Heart right ventricle (tissue), 16 donors: ENCODE data around the gene MAB21L4. TPM values are rescaled to one million over a fixed set of nuclear protein-coding genes. Genes with fewer than 3 reads are reported as not detected.

Experiments used
- ATAC-seq, 8 donors: fragments of 200-7000 bp; cut with Tn5 transposase; one replicate each; pipeline ENCODE4 v1.9.1; 2020; ENCODE audit warnings: mild to moderate bottlenecking in 8 of 8, moderate library complexity in 8 of 8, moderate number of reproducible peaks in 1 of 8
- DNase-seq, 2 donors: peaks; one replicate each; pipeline ENCODE4 v3.0.0-alpha.2; 2020
- H3K27ac ChIP-seq, 10 donors: fragments of 200-600 bp; sonication (generic) in 2 of 10; one replicate each; pipeline versions ENCODE4 v1.5.0 to v1.8.0; 2020 to 2022; ENCODE audit warnings: mild to moderate bottlenecking in 3 of 10
- H3K27me3 ChIP-seq, 7 donors: fragments of 200-600 bp; one replicate each; pipeline ENCODE4 v1.8.0; 2021 to 2022; ENCODE audit warnings: mild to moderate bottlenecking in 2 of 7
- H3K36me3 ChIP-seq, 9 donors: fragments of 200-600 bp; sonication (generic) in 1 of 9; one replicate each; pipeline versions ENCODE4 v1.5.0 to v1.8.0; 2020 to 2022; ENCODE audit warnings: mild to moderate bottlenecking in 2 of 9
- H3K4me1 ChIP-seq, 9 donors: fragments of 200-600 bp; sonication (generic) in 1 of 9; one replicate each; pipeline versions ENCODE4 v1.5.0 to v1.8.0; 2020 to 2022; ENCODE audit warnings: mild to moderate bottlenecking in 4 of 9
- H3K4me3 ChIP-seq, 10 donors: fragments of 200-600 bp; sonication (generic) in 2 of 10; one replicate each; pipeline versions ENCODE4 v1.5.0 to v1.8.0; 2020 to 2022; ENCODE audit warnings: mild to moderate bottlenecking in 7 of 10, moderate library complexity in 2 of 10
- H3K9me3 ChIP-seq, 11 donors: fragments of 200-600 bp in 10 of 11; sonication (generic) in 2 of 11; one replicate each; pipeline versions ENCODE4 v1.5.0 to v1.8.0; 2013 to 2022; ENCODE audit warnings: mild to moderate bottlenecking in 2 of 11, control low read depth in 1 of 11, moderate library complexity in 1 of 11
- WGBS, 2 donors: extraction: QIAGEN DNeasy Blood & Tissue Kit; methylation state at CpG; one replicate each; pipeline ENCODE4 v1.1.7; 2013; ENCODE audit warnings: inconsistent platforms in 1 of 2; 5-methylcytosine and 5-hydroxymethylcytosine counted together
- intact Hi-C, 10 donors: fragments of 100-400 bp; cut with DNase I; formaldehyde crosslinking; loops; one replicate each; pipeline versions ENCODE4 v1.11.1 to v1.14.2; 2022
- polyA plus RNA-seq, 2 donors: library from polyadenylated mRNA; stranded (reverse); fragments of 200-250 nt; gene quantifications; one replicate each; pipeline ENCODE4 v1.2.3, GENCODE V29; 2013
- total RNA-seq, 10 donors: library from RNA; stranded (reverse); fragmentation: NEBNext Ultra II Directional in 3 of 10; extraction: Animal tissue kit (Norgen Biotek cat#: 25700) in 3 of 10; gene quantifications; one replicate each; pipeline versions ENCODE4 v1.2.1 to v1.2.4, GENCODE V29; 2021 to 2023
- TF ChIP-seq, protein P1 (sequence below), 9 donors: fragments of 200-600 bp; sonication (generic) in 2 of 9; IDR thresholded peaks; one replicate each; pipeline versions ENCODE4 v1.5.0 to v1.8.0; 2021 to 2022; ENCODE audit warnings: antibody characterized with exemption in 9 of 9, mild to moderate bottlenecking in 5 of 9, moderate library complexity in 1 of 9
- donor health status: Arrhythmogenic right ventricular cardiomyopathy.
- donor health status: ischemic (EF 13 %, LVEDD 7.1; RV severe dilation, severe dysfunction).
- donor health status: healthy with polysubstance abuse.
- donor health status: DM: no; HTN: yes; CAD: no.
- donor health status: DM: no; HTN: no; CAD: no.
- donor health status: ischemic (EF 25% LVEDD 6.9; RV normal size, moderate dysfunction).
- donor health status: ischemic (EF 25% LVEDD 5.7; RV mildly dilated, moderate dysfunction).
- donor health status: healthy.
- donor health status: DM: yes; HTN: yes; CAD: no.
- donor health status: Ischemic cardiomyopathy.
- donor health status: ischemic (EF 35%, LVEDD 5.7; RV mildly dilated, moderate dysfunction).
- donor health status: nonischemic (EF 11% LVEDD 7.7; RV severe dilation, severe dysfunction).
- donor health status: DM: yes; HTN: yes; CAD: no.
- donor health status: PGD.
- donor health status: ischemic (EF 29% LVEDD 5.4; RV normal size, mild dysfunction).
- donor health status: nonischemic (EF 23%, LVEDD 6.1; RV moderate dilation, normal function).

Gene MAB21L4
- total and polyA plus RNA-seq, 12 donors: 0.06 to 0.32 (median 0.29) TPM; not detected in 9

DNA sequence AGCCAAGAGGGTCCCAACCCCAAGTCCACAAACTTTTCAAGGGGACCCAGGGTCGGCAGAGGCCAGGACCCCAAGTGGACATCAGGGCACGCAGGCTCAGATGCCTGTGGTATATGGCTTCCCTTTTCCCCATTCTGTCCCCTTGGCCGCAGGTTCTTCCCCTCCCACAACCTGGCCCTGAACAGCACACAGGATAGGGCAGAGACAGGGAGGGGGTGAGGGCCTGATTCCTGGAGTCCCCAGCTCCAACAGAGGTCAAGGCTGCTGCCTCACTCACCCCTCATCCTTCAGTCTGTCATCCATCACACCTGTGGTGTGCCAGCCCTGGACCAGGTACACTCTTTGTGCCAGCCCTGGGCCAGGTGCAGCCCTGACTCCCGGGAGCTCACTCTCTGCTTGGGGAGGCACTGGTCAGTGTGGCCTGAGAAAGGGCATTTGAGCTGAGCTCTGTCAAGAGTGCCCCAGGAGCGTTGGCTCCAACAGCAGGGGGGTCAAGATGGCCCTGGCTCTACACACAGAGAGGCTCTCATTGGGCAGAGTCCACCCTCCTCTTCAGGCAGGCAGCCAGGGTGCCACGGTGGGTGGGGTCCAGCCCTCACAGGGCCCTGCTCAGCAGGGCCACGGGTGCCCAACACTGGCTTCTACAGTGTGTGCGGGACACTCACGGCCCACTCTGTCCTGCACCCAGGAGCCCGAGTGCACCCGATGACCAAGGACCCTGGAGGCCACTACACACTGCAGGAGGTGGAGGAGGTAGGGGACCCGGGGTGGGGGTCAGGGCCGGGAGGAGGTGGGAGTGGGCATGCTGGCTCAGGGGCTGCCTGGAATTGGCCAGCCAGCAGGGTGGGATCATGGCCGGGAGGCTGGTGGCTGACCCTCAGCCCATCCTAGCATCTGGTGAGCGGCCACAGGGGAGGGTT lies 25.7 kb downstream of the MAB21L4 start:
- 81 to 86% methylated on average over 15 of the region's 15 CpGs for WGBS, 2 donors
- no peak overlapping the region for H3K27ac ChIP-seq
- H3K36me3 ChIP-seq: no peaks in the 10 kb centered on the region
- H3K4me3 ChIP-seq: no peak overlapping the region
- no peak for DNase-seq
- intact Hi-C loops: loop anchor here in 1 of 10 donors (10.0 kb wide), 1 partner anchor 595 kb away; no protein-coding TSS in a partner anchor
- H3K9me3 ChIP-seq: no peaks in the 10 kb centered on the region
- ATAC-seq: no peak
- H3K4me1 ChIP-seq: no peaks in the 10 kb centered on the region
- TF ChIP-seq, protein P1, sequence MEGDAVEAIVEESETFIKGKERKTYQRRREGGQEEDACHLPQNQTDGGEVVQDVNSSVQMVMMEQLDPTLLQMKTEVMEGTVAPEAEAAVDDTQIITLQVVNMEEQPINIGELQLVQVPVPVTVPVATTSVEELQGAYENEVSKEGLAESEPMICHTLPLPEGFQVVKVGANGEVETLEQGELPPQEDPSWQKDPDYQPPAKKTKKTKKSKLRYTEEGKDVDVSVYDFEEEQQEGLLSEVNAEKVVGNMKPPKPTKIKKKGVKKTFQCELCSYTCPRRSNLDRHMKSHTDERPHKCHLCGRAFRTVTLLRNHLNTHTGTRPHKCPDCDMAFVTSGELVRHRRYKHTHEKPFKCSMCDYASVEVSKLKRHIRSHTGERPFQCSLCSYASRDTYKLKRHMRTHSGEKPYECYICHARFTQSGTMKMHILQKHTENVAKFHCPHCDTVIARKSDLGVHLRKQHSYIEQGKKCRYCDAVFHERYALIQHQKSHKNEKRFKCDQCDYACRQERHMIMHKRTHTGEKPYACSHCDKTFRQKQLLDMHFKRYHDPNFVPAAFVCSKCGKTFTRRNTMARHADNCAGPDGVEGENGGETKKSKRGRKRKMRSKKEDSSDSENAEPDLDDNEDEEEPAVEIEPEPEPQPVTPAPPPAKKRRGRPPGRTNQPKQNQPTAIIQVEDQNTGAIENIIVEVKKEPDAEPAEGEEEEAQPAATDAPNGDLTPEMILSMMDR (IDR thresholded peaks at IDR 0.05): no peak
- peaks cover 0 to 30% (median 0%) of the 10 kb centered on the region in 7 donors for H3K27me3 ChIP-seq

DNA sequence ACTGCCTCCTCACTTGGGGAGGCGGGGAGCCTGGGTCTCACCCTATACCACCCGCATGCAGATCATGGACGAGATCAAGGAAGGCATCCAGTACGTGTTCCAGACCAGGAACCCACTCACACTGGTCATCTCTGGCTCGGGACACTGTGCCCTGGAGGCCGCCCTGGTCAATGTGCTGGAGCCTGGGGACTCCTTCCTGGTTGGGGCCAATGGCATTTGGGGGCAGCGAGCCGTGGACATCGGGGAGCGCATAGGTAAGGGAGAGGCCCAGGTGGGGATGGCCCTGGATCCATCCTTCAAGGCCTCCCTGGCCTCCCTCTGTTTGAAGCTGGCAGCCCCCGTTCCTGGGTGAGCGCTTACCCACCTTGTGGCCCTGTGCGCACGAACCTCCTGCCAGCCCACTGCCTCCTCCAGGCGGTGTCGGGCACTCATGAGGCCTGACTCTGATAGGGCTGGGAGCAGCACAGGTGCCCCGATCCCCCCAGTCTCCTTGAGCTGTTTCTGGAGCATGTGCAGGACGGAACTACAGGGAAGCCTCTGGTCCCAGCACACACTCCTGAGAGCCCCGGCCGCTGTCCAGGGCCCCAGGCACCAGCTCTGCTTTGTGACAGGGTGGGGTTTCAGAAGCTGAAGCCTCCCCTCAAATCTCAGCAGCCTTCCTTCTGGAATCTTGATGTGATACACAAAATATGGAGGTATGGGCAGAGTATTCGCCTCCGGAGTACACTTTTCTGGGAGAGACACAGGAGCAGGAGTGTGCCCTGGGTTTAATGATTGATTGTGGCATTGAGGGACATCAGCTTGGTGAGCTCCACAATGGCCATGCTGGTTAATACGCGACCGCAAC lies 26.6 kb downstream of the MAB21L4 start:
- H3K27me3 ChIP-seq: peaks cover 0 to 30% (median 0%) of the 10 kb centered on the region in 7 donors
- intact Hi-C loops: no loop called here
- DNase-seq (no peak), ATAC-seq (no peak)
- no peaks in the 10 kb centered on the region for H3K4me1 ChIP-seq
- TF ChIP-seq, protein P1 (IDR thresholded peaks at IDR 0.05): no peak
- 87 to 90% methylated on average over 25 of the region's 25 CpGs for WGBS, 2 donors
- no peaks in the 10 kb centered on the region for H3K36me3 ChIP-seq
- H3K9me3 ChIP-seq: no peaks in the 10 kb centered on the region
- no peak overlapping the region for H3K4me3 ChIP-seq
- H3K27ac ChIP-seq: no peak overlapping the region

DNA sequence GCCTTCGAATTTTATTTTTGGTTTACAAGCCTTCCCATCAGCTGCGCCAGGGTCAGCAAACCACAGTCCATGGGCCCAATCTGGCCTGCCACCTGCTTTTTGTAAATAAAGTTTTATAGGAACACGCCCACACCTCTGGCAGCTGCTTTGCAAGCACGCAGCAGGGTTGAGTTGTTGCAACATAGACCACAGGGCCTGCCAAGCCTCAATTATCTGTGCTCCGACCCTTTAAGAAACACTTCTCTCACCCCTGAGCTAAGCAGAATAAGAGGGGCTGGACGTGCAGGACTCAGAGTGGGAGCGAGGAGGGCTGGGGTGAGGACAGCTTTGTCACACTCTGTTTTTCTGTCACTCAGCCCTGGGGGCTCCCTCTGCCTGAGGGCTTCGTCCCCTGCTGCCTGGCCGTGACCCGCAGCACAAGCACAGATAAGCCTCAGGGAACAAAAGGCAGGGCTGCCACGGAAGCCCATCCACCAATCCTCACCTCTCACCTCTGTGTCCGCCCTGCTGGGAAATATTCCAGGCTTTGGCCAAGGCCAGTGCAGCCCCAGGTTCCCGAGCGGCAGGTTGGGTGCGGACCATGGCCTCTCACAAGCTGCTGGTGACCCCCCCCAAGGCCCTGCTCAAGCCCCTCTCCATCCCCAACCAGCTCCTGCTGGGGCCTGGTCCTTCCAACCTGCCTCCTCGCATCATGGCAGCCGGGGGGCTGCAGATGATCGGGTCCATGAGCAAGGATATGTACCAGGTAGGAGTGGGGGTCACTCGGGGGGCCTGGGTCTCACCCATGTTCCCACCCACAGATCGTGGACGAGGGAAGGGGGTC lies 27.5 kb downstream of the MAB21L4 start, which contains the start of gene AGXT:
Gene AGXT, plus strand, starts transcription at position 539 of the 823 bp plus-strand sequence. Its CDS starts 42 bp downstream, at position 581.
- 73 to 76% methylated on average over 21 of the region's 21 CpGs for WGBS, 2 donors
- H3K27ac ChIP-seq: no peak within 1 kb of the TSS
- ATAC-seq: peak in 2 of 8 donors; percentile 12 to 24
- no peaks in the 10 kb centered on the region for H3K4me1 ChIP-seq
- TF ChIP-seq, protein P1 (IDR thresholded peaks at IDR 0.05): no peak
- no peaks in the 10 kb centered on the region for H3K9me3 ChIP-seq
- no peak within 1 kb of the TSS for H3K4me3 ChIP-seq
- no peaks in the 10 kb centered on the region for H3K36me3 ChIP-seq
- DNase-seq: no peak
- intact Hi-C loops: no loop called here
- peaks cover 0 to 30% (median 0%) of the 10 kb centered on the region in 7 donors for H3K27me3 ChIP-seq
